Peyer's patch (tissue), 4 donors: ENCODE results near the gene SLC26A9.

Experiments used
- CTCF ChIP-seq, 6 experiments: fragments of 450-650 bp in 4 of 6; fragments of 200-600 bp in 2 of 6; sonication (generic) in 1 of 6; IDR thresholded peaks; one replicate each; pipeline ENCODE4 v1.5.1; 2017 to 2019; ENCODE audit warnings: antibody characterized with exemption in 6 of 6, mild to moderate bottlenecking in 3 of 6, moderate library complexity in 1 of 6
- POLR2A ChIP-seq, 2 donors: fragments of 450-650 bp; IDR thresholded peaks; one replicate each; pipeline ENCODE4 v1.5.1; 2017; ENCODE audit warnings: antibody characterized with exemption in 2 of 2, mild to moderate bottlenecking in 2 of 2, moderate library complexity in 2 of 2

GRCh38 chr1:205935869-205936268, 7.4 kb downstream of the SLC26A9 start:
- no peak for TF ChIP-seq POLR2A (IDR thresholded peaks at IDR 0.05)
- TF ChIP-seq CTCF (IDR thresholded peaks at IDR 0.05), result no peak
